ENCODE measurements around the gene UBE3B.

UBE3B gene

GRCh38 chr12:109552971-109553370 is 75.5 kb downstream of the UBE3B start:
- DNase-seq (ENCODE audit: low read depth): no peak

GRCh38 chr12:109553483-109553882 is 76.0 kb downstream of the UBE3B start:
- DNase-seq (ENCODE audit: low read depth): no peak

- no peak for DNase-seq (ENCODE audit: low read depth)
Measured at GRCh38 chr12:109553906-109554500, 76.6 kb downstream of the UBE3B start.

GRCh38 chr12:109554761-109555160 is 77.3 kb downstream of the UBE3B start:
- no peak for DNase-seq (ENCODE audit: low read depth)

GRCh38 chr12:109555431-109556315 is 78.2 kb downstream of the UBE3B start:
- no peak for DNase-seq (ENCODE audit: low read depth)

GRCh38 chr12:109557200-109557599 is 79.8 kb downstream of the UBE3B start:
- no peak for DNase-seq (ENCODE audit: low read depth)

- no peak for DNase-seq (ENCODE audit: low read depth)
Measured at GRCh38 chr12:109557805-109558204, 80.4 kb downstream of the UBE3B start.

GRCh38 chr12:109558374-109559199 is 81.2 kb downstream of the UBE3B start:
- no peak for DNase-seq (ENCODE audit: low read depth)

GRCh38 chr12:109559200-109559505 is 81.7 kb downstream of the UBE3B start:
- DNase-seq (ENCODE audit: low read depth): no peak

GRCh38 chr12:109559601-109560000 is 82.2 kb downstream of the UBE3B start:
- DNase-seq (ENCODE audit: low read depth): no peak

- DNase-seq (ENCODE audit: low read depth): no peak
Measured at GRCh38 chr12:109560867-109561710, 83.7 kb downstream of the UBE3B start.

- DNase-seq (ENCODE audit: low read depth): no peak
Measured at GRCh38 chr12:109561711-109562030, 84.2 kb downstream of the UBE3B start.

- no peak for DNase-seq (ENCODE audit: low read depth)
Measured at GRCh38 chr12:109562871-109563270, 85.4 kb downstream of the UBE3B start.

GRCh38 chr12:109563291-109564284 is 86.2 kb downstream of the UBE3B start:
- no peak for DNase-seq (ENCODE audit: low read depth)

- no peak for DNase-seq (ENCODE audit: low read depth)
Measured at GRCh38 chr12:109566424-109566823, 89.0 kb downstream of the UBE3B start.

- no peak for DNase-seq (ENCODE audit: low read depth)
Measured at GRCh38 chr12:109567296-109567695, 89.9 kb downstream of the UBE3B start.

- DNase-seq (ENCODE audit: low read depth): no peak
Measured at GRCh38 chr12:109567967-109568366, 90.5 kb downstream of the UBE3B start.

- no peak for DNase-seq (ENCODE audit: low read depth)
Measured at GRCh38 chr12:109568486-109568885, 91.1 kb downstream of the UBE3B start.

- no peak for DNase-seq (ENCODE audit: low read depth)
Measured at GRCh38 chr12:109571773-109572505, 94.5 kb downstream of the UBE3B start.

- DNase-seq (ENCODE audit: low read depth): no peak
Measured at GRCh38 chr12:109572506-109572845, 95.0 kb downstream of the UBE3B start.
